DOHH2 (cell line): ENCODE measurements around the gene C13orf46.

Experiments
- H3F3A ChIP-seq: fragments of 200-600 bp; sonication (generic), shearing (Covaris generic); 2 replicates; pipeline ENCODE4 v1.6.0; 2016; ENCODE audit warnings: antibody characterized with exemption, mild to moderate bottlenecking; ENCODE audit not compliant: control insufficient read depth, insufficient read depth
- H3K27ac ChIP-seq: fragments of 200-600 bp; sonication (generic); 2 replicates; pipeline ENCODE4 v1.5.1; 2014; ENCODE audit warnings: low read depth, mild to moderate bottlenecking, low read length, moderate library complexity
- H3K27me3 ChIP-seq: fragments of 200-600 bp; sonication (generic); 2 replicates; pipeline ENCODE4 v1.6.1; 2014; ENCODE audit warnings: mild to moderate bottlenecking, low read length, mixed read lengths; ENCODE audit not compliant: control insufficient read depth
- H3K36me3 ChIP-seq: fragments of 200-600 bp; sonication (generic); 2 replicates; pipeline ENCODE4 v1.6.1; 2014; ENCODE audit warnings: mild to moderate bottlenecking, low read length, moderate library complexity, mixed read lengths; ENCODE audit not compliant: control insufficient read depth
- H3K4me1 ChIP-seq: fragments of 200-600 bp; sonication (generic); 2 replicates; pipeline ENCODE4 v1.6.1; 2014; ENCODE audit warnings: mild to moderate bottlenecking, low read length, mixed read lengths; ENCODE audit not compliant: control insufficient read depth
- H3K4me2 ChIP-seq: fragments of 200-600 bp; sonication (generic); 2 replicates; pipeline ENCODE4 v1.6.0; 2014; ENCODE audit warnings: mild to moderate bottlenecking, low read length, moderate library complexity
- H3K4me3 ChIP-seq: fragments of 200-600 bp; sonication (generic); 2 replicates; pipeline ENCODE4 v1.5.1; 2014; ENCODE audit warnings: mild to moderate bottlenecking, low read length, mixed read lengths
- H3K79me2 ChIP-seq: fragments of 200-600 bp; sonication (generic); 2 replicates; pipeline ENCODE4 v1.6.1; 2014; ENCODE audit warnings: mild to moderate bottlenecking, low read length, mixed read lengths; ENCODE audit not compliant: control insufficient read depth
- H3K9me2 ChIP-seq: fragments of 200-600 bp; sonication (generic); replicated peaks from 2 replicates; pipeline ENCODE4 v1.6.1; 2014; ENCODE audit warnings: mild to moderate bottlenecking, low read length, mixed read lengths; ENCODE audit not compliant: control insufficient read depth
- H3K9me3 ChIP-seq: fragments of 200-600 bp; sonication (generic); 2 replicates; pipeline ENCODE4 v1.6.1; 2014; ENCODE audit warnings: antibody characterized with exemption, low read length, mixed read lengths; ENCODE audit not compliant: control insufficient read depth, insufficient read depth
- H4K20me1 ChIP-seq: fragments of 200-600 bp; sonication (generic); 2 replicates; pipeline ENCODE4 v1.6.0; 2014; ENCODE audit warnings: low read depth, mild to moderate bottlenecking, antibody characterized with exemption, low read length, moderate library complexity; ENCODE audit not compliant: control insufficient read depth, insufficient read depth
- EZH2phosphoT487 ChIP-seq: fragments of 200-600 bp; sonication (generic); IDR thresholded peaks from 2 replicates; pipeline ENCODE4 v1.6.1; 2017; ENCODE audit warnings: borderline replicate concordance, mild to moderate bottlenecking, antibody characterized with exemption, low read length, moderate library complexity, mixed read lengths
- TF ChIP-seq, protein P1 (sequence below): fragments of 200-600 bp; sonication (generic); IDR thresholded peaks from one replicate; pipeline ENCODE4 v1.5.1; 2014; ENCODE audit warnings: antibody characterized with exemption, mild to moderate bottlenecking, low read depth, low read length; ENCODE audit not compliant: poor library complexity, severe bottlenecking

The C13orf46 gene

DNA sequence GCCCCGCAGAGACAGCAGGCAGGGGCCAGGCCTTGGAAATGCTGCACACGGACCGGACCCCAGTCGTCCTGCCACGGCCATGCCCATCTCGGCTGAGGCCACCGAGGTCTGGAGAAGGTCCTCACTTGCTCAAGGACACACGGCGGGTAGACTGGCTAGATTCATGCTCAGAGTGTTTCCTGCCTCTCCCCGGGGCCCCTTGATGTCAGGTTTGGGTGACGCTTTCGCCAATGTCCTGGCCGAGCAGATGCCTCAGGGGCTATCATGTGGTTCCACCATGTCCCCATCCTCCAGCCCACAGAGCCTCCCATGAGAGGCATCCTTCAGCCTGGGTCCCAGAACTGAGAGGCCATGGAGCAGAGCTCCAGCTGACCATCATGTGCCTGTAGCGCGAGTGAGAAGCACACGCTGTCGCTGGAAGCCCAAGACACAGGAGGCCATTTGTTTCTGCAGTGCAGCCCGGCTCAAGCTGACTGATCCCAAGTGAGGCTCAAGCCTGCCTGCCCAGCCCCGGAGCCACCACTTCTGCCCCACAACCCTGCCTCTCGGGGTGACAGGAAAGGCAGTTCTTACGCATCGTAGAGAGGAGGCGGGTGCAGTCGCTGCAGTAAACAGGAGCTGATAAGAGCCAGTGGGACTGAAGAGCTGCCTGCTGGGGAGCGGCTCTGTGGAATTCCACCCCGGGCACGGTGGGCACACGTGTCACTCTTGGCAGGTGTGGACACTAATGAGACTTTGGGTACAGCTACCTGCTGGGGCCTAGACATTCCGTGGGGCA lies 56.1 kb downstream of the C13orf46 start:
- H3K79me2 ChIP-seq = no peaks in the 10 kb centered on the region
- H4K20me1 ChIP-seq = no peaks in the 10 kb centered on the region
- H3F3A ChIP-seq = no peaks in the 10 kb centered on the region
- no peaks in the 10 kb centered on the region for H3K36me3 ChIP-seq
- no peaks in the 10 kb centered on the region for H3K9me2 ChIP-seq
- no peak overlapping the region for H3K4me3 ChIP-seq
- no peak overlapping the region for H3K4me2 ChIP-seq
- H3K27ac ChIP-seq = no peak overlapping the region
- H3K9me3 ChIP-seq = 0 out of 2 replicates have a peak, but pooled peaks cover 4% of the 10 kb centered on the region
- no peak for TF ChIP-seq EZH2phosphoT487
- TF ChIP-seq, protein P1, sequence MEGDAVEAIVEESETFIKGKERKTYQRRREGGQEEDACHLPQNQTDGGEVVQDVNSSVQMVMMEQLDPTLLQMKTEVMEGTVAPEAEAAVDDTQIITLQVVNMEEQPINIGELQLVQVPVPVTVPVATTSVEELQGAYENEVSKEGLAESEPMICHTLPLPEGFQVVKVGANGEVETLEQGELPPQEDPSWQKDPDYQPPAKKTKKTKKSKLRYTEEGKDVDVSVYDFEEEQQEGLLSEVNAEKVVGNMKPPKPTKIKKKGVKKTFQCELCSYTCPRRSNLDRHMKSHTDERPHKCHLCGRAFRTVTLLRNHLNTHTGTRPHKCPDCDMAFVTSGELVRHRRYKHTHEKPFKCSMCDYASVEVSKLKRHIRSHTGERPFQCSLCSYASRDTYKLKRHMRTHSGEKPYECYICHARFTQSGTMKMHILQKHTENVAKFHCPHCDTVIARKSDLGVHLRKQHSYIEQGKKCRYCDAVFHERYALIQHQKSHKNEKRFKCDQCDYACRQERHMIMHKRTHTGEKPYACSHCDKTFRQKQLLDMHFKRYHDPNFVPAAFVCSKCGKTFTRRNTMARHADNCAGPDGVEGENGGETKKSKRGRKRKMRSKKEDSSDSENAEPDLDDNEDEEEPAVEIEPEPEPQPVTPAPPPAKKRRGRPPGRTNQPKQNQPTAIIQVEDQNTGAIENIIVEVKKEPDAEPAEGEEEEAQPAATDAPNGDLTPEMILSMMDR = no peak
- H3K27me3 ChIP-seq = no peaks in the 10 kb centered on the region
- H3K4me1 ChIP-seq = no peaks in the 10 kb centered on the region

DNA sequence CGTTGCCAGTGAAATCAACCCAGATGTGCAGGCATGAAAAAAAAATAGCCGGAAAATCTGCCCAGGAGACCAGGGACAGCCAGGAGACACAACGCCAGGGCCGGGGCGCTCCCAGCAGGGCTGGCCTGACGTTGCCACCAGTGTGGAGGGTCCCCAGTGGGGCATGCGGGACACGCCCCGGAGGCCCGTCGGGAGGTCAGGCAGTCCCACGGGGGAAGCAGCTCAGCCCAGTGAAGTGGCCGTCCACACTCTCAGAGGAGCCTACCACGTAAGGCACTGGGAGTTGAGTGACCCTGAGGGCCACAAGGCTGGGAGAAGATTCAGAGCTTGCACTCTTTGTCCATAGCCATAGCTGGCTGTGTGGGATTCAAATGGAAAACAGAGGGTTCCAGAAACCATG lies 56.8 kb downstream of the C13orf46 start:
- TF ChIP-seq, protein P1 = no peak
- no peak for TF ChIP-seq EZH2phosphoT487

DNA sequence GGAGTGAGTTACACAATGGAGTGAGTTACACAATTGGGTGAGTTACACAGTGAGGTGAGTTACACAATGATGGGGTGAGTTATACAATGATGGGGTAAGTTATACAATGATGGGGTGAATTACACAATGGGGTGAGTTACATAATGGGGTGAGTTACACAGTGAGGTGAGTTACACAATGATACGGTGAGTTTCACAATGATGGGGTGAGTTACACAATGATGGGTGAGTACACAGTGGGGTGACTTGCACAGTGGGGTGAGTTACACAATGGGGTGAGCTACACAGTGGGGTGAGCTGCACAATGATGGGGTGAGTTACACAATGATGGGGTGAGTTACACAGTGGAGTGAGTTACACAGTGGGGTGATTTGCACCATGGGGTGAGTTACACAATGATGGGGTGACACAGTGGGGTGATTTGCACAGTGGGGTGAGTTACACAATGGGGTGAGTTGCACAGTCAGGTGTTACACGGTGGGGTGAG lies 57.5 kb downstream of the C13orf46 start:
- Histone ChIP-seq H3F3A (no peaks in the 10 kb centered on the region), H3K79me2 (no peaks in the 10 kb centered on the region)

More for the DNA sequence above, 56.8 kb downstream of the C13orf46 start:
- Histone ChIP-seq H3K79me2 (no peaks in the 10 kb centered on the region), H3K9me2 (no peaks in the 10 kb centered on the region), H4K20me1 (no peaks in the 10 kb centered on the region), H3K4me2 (no peak overlapping the region), H3K4me1 (no peaks in the 10 kb centered on the region), H3K27me3 (peaks cover 6% of the 10 kb centered on the region), H3K9me3 (peaks cover 9% of the 10 kb centered on the region; the same call in 1 of the 2 replicates), H3F3A (no peaks in the 10 kb centered on the region), H3K36me3 (no peaks in the 10 kb centered on the region), H3K27ac (no peak overlapping the region), H3K4me3 (no peak overlapping the region)

More for the DNA sequence above, 57.5 kb downstream of the C13orf46 start:
- Histone ChIP-seq H3K27me3 (peaks cover 8% of the 10 kb centered on the region), H3K27ac (no peak overlapping the region), H3K4me3 (no peak overlapping the region), H3K9me3 (peaks cover 6% of the 10 kb centered on the region; the same call in 1 of the 2 replicates), H3K36me3 (no peaks in the 10 kb centered on the region), H3K4me2 (no peak overlapping the region), H4K20me1 (no peaks in the 10 kb centered on the region), H3K4me1 (no peaks in the 10 kb centered on the region), H3K9me2 (no peaks in the 10 kb centered on the region)
- TF ChIP-seq, protein P1 = no peak
- no peak for TF ChIP-seq EZH2phosphoT487
